HG03045 (cell line): ENCODE results near the gene PRKCB.

Experiments
- ATAC-seq: cut with Tn5 transposase; IDR thresholded peaks from one replicate; pipeline ENCODE4 v1.9.1; 2021; ENCODE audit warnings: mild to moderate bottlenecking, moderate library complexity; ENCODE audit not compliant: unreplicated experiment

The PRKCB gene

GRCh38 chr16:23835390-23836077 is at the start of gene PRKCB:
TSS of gene PRKCB (plus strand) at chr16:23835983.
- peak; percentile 70 for ATAC-seq

- ATAC-seq = no peak
Observed at GRCh38 chr16:23786964-23787561, 48.7 kb upstream of the PRKCB start.

GRCh38 chr16:23788685-23789084 is 47.1 kb upstream of the PRKCB start:
- no peak for ATAC-seq

- ATAC-seq = no peak
Observed at GRCh38 chr16:23795378-23795777, 40.4 kb upstream of the PRKCB start.

- no peak for ATAC-seq
Observed at GRCh38 chr16:23796941-23797340, 38.8 kb upstream of the PRKCB start.

- ATAC-seq = no peak
Observed at GRCh38 chr16:23801378-23801777, 34.4 kb upstream of the PRKCB start.

GRCh38 chr16:23802776-23803175 is 33.0 kb upstream of the PRKCB start:
- no peak for ATAC-seq

- ATAC-seq = no peak
Observed at GRCh38 chr16:23803591-23804123, 32.1 kb upstream of the PRKCB start.

- no peak for ATAC-seq
Observed at GRCh38 chr16:23807028-23807427, 28.8 kb upstream of the PRKCB start.

GRCh38 chr16:23821467-23821866 is 14.3 kb upstream of the PRKCB start:
- ATAC-seq = no peak

GRCh38 chr16:23821875-23822688 is 13.7 kb upstream of the PRKCB start:
- no peak for ATAC-seq

GRCh38 chr16:23823475-23824384 is 12.1 kb upstream of the PRKCB start:
- no peak for ATAC-seq

- no peak for ATAC-seq
Observed at GRCh38 chr16:23824909-23825308, 10.9 kb upstream of the PRKCB start.

- ATAC-seq = no peak
Observed at GRCh38 chr16:23826528-23827045, 9.2 kb upstream of the PRKCB start.

- ATAC-seq = no peak
Observed at GRCh38 chr16:23827057-23827456, 8.7 kb upstream of the PRKCB start.

GRCh38 chr16:23829454-23829853 is 6.3 kb upstream of the PRKCB start:
- no peak for ATAC-seq

GRCh38 chr16:23830276-23830675 is 5.5 kb upstream of the PRKCB start:
- no peak for ATAC-seq

GRCh38 chr16:23832882-23833281 is 2.9 kb upstream of the PRKCB start:
- ATAC-seq = no peak

GRCh38 chr16:23833504-23833903 is 2.3 kb upstream of the PRKCB start:
- no peak for ATAC-seq

- ATAC-seq = no peak
Observed at GRCh38 chr16:23833960-23834685, 1.7 kb upstream of the PRKCB start.
